ENCODE data around the gene DOK4.
A peak's percentile ranks its signal among the peaks of the same experiment; 100 is the strongest.
"Not testable (repeated sequence)": the region's sequence is repeated elsewhere in the genome, so short reads cannot be mapped to it uniquely, and the experiment has no call there.

Gene DOK4

DNA sequence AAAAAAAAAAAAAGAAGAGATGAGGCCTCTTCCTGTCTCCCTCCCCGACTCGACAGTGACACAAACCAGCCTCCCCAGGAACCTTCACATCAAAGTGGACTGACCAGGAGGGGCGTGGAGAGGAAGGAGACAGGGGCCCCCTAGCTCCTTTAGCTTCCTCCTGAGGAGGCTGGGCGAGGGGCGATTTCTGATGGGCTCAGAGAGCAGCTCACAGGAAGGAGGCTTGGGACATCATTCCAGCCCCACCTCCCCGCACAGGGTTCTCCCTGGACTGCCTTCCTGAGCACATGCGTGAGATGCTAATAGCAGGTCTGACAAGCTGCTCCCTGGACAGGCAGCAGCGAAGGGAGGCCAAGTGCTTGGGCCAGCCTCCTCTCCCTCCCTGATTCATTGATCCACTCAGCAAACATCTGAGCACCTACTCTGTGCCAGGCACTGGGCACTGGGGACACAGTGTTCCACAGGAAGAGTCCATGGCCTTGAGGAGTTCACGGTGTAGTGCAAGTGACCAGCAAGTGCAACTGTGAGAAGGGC is 14.4 kb upstream of the DOK4 start:
- no peak for DNase-seq

DNA sequence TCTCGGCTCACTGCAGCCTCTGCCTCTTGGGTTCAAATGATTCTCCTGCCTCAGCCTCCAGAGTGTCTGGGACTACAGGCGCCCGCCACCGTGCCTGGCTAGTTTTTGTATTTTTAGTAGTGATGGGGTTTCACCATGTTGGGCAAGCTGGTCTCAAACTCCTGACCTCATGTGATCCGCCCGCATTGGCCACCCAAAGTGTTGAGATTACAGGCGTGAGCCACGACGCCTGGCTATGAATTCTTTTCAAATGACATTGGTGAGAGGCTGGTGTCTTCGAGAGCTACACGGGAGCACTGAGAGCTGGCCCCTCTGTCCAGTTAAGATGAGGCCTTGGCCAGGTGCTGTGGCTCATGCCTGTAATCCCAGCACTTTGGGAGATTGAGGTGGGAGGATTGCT is 13.6 kb upstream of the DOK4 start:
- not testable (repeated sequence) for DNase-seq

DNA sequence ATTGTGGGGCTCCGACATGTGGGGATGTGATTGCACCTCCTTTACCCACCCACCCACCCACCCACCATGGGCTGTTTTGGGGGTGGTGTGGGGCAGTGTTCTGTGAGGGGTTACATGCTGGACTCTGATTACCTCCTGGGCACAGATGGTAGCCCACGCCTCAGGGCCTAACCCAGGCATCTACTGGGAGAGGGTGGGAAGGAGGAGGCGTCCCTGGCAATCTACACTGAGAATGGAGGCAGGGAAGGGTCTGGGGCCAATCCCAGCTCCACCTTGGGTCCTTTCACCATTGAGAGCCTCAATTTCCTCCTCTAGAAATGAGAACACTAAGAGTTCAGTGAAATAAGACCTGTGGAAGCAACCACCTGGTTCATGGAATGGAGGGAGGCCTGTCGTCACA is 11.7 kb upstream of the DOK4 start:
- DNase-seq = no peak

DNA sequence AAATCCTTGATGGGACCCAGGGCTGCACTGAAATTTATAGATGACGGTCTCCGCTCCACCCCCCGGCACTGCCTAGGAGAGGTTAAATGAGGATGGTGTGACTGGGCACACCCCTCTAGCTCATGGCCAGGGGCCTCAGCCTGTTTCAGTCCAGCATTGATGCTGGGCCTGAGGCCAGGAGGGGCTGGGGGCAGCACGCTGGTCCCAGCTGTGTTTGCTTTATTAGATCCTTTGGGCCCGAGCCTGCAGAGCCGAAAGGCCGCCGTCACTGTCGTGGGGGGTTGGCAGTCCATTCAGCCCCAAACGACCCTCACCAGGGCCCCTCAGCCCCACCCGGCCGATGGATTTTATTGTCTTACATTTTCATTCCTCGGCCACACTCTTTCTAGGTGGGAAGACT is 10.8 kb upstream of the DOK4 start:
- DNase-seq = no peak

DNA sequence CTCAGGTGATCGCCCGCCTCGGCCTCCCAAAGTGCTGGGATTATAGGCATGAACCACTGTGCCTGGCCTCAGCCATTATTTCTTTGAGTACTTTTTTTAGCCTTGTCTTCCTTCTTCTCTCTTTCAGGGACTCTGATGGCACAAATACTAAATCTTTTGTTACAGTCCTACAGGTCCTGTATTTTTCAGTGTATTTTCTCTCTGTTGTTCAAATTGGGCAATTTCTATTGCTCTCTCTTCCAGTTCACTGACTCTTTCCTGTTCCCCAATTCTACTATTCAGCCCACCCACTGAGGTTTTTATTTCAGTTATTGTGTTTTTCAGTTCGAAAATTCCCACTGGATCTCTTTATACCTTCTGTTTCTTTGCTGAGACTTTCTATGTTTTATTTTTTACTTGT is 7.5 kb upstream of the DOK4 start:
- DNase-seq = no peak

DNA sequence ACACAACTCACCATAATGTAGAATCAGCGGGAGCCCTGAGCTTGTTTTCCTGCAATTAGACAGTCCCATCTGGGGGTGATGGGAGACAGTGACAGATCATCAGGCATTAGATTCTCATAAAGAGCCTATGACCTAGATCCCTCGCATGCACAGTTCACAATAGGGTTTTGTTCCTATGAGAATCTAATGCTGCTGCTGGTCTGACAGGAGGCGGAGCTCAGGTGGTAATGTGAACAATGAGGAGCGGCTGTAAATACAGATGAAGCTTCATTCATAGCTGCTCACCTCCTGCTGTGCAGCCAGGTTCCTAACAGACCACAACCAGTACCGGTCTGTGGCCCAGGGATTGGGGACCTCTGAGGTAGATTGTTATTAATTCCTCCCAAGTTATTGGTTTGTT is 2.9 kb upstream of the DOK4 start:
- no peak for DNase-seq

DNA sequence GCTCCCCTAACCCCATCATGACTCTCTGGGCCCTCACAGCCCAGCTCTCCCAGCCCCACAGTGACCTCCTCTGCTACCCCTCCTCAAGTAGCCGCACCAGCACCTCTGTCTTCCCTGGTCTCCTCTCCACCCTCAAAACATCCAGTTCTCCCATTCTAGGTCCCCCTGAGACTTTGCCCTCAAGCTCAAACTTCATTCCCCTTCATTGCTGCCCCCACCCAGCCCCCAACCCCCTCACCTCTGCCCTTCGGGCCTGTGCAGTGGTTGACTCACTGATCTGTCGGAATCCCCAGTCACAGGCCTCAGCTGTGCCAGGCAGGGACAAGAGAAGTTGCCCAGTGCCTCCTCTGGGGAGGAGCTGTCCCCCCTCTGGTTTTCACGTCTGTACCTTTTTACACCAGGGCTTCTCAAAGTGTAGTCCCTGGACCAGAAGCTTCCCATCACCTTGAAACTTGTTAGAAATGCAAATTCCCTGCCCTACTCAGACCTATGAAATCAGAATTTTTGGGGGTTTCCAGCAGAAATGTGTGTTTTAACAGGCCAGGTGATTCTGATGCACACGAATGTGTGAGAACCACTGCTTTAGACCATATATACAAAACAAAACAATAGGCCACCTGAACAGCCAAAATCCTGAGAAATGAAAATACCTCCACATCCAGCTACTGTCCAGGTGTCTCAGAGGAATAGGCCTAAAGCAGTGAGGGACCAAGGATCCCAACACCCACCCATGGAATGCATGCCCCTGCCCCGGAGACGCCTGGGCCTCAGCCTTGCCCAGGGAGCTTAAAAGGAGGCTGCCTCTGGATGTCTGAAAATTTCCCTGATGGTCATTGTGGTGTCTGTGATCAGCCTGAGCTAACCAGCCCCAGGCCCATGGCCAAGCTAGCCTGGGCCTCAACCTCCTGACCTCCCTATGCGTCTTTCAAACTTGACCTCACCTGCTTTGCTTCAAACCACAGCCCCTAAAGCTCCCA is 853 bp upstream of the DOK4 start:
- no peak for DNase-seq

DNA sequence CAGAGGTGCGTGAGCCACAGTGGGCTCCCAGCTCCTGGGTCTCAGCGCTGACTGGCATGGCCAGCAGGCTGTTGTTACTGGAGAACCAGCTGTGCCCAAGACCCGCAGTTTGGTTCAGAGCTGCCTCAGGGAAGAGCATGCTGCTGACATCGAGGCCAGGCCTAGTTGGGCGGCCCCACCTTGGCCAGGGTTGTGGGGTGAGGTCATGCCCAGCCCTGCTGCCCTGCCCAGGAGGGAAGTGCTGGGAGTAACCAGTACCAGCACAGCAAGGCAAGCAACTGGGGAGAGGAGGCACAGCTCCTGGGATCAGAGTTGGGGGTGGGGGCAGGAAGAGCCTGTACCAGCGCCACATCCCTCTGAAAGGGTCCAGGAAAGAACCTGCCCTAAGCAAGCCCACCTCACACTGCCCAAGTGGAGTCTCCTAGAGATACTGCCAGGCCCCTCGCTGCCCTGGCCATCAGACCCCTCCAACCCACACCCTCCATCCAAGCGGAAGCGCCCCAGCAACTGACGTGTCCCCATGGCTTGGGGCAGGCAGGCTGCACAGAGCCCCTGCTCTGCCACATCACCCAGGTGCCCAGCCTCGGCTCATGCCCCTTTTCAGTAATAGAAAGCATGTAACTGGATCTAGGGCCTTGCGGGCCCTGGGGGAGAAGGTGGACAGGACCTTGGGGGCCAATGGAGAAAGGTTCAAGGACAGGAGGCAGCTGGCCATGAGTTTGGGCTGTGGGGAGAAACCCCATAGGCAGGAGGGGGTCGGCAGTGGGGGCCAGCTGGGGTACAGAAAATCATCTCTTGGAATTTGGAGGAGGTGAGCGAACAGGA is 990 bp downstream of the DOK4 start:
- DNase-seq = no peak

DNA sequence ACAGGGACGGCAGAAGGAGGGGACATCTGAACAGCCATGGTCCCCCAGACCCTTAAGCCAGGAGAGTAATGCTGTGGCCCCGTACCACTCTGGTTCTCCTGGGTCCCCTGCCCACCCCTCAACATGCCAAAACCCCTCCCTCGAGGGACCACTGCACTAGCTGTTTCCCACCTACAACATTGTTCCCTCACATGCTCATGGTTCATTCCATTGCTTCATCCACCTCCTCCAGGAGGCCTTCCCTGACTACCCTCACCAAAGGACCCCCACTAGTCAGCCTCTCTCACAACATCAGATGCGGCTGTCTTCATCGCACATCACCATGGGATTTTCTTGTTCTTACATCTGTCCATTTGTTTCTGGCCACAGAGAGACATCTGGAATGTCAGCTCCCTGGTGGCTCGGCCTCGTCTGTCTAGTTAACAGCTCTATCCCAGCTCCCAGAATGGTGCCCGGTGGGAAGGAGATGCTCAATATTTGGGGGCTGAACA is 1.7 kb downstream of the DOK4 start:
- DNase-seq = no peak

DNA sequence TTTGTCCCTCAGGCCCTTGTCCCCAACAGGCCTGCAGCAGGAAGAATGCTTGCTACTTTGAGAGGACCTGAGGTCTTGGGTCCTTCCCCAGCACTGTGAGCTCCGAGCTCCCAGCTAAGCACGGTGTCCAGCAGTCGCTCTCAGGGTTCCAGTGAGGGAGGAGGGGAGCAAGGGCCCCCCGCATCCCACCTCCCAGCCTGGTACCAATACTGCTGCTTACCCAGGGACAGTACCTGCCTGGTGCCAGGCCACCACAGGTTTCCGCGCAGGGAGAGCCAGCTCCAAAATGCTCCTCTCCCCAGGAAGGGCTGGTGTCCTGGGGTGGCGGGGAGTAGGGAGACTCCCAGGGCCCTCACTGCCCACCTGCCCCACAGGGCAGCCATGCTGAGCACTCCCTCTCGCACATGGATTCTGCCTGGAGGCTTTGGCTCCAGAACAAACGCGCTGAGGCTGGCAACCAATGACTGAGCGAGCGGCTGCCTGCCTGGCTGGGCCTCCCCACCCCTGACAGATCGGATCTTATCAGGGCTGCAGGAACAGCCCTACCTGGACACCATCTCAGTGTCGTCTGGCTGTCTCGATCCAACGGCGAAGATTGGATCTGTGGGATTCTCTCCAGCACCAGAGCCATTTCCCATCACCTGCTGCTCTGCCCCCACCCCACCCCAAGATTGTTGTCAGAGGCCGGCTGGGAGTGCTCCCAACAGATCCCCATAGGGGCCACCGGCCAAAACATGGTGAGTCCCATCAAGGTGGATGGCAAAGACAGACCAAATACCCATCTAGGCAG is 2.4 kb downstream of the DOK4 start:
- peak; percentile 28 to 73 for DNase-seq

DNA sequence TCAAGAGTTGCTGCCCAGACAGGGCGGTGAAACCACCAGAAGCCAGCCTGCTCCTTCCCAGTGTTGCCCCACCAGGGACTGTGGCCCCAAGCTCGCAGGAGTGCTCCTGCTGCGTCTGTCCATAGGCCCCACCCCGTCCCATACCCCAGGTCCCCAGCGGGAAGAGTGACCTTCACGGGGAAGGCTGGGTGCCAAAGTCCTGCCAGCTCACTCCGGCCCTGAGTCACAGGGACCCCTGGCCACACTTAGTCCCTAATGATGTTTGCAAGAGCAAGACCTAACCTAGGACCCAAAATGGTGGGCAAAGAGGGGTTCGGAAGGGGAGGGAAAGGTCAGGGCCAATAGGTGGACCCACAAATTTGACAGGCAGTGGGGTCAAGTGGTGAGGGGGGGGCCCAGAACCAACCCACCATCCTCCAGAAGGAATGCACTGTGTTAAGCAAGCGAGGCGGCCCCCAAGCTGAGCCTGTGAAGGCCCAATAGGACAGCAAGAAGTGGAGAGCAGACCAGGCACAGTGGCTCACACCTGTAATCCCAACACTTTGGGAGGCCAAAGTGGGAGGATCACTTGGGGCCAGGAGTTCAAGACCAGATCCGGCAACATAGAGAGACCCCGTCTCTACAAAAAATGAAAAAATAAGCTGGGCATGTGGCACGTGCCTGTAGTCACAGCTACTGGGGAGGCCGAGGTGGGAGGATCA is 3.3 kb downstream of the DOK4 start:
- DNase-seq = no peak

DNA sequence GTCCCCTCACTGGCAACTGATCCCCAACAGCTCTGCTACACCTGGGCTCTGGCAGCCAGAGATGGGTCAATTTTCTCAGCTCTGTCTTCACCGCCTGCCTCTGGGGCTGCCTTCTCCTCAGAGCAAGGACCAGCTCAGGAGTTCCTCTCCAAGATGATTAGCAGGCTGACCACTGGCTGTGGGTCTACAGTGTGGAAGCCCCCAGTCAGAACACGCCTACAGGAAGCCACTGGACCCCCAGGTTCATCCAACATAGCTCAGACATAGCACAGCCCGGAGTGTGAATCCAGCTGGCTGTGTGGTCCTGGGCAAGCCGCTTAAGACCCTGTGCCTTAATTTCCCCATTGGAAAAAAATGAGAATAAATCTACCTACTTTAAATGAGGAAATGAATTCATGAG is 4.9 kb downstream of the DOK4 start:
- DNase-seq = no peak

DNA sequence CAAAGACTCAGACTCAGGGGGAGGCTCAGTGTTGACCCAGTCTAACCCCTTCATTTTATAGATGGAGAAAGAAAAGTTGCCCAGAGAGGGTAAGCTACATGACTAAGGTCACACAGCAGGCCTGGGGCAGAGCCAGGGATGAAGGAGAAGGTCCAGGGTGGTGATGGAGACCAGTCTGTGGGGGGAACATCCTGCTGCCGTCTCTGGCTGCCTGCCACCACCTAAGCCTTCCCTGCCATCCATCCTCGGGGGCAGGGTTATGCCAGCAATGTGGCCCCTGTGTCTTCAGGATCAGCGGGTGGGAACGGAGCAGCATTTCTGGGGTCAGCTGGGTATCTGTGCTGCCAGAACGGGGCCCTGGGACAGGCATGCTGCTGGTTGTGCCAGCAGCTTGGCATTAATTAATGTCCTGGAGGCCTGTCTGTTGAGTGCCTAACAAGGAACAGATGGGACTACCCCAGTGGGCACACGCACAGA is 5.5 kb downstream of the DOK4 start:
- peak in 1 of 2 experiments; percentile 23 for DNase-seq

DNA sequence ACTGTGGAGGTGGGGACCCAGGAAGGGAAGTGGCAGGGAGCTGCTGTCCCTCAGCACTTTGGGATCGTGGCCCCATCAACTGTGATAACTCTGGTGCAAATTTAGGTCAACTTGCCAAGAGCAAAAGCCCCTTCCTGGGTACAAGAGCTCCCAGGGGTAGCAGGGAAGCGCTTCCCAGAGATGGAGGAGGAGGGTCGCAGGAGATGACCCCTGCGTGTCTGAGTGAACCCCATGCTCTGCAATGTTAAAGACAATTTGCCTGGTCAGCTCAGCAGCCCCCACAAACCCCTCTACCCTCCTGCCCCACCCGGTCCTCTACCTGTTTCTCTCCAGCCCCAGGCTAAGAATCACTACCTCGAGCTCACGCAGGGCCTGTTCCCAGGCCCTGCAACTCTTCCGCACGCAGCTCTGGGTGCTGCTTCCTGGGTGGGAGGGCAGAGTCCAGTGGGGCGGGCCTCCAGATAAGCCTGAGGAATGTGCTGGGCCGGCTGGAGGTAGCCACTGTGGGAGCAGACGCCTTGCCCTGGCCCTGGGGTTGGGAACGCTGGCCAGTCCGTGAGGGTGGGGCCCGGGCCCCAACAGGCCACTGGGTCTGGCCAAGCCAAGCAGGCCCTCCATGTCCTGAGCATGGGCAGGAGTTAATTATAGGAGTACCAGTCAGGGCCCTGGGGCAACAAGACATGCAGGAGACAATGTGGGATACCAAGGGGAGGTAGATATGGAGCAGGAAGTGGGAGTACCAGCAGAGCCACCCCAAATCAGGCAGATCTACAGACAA is 6.1 kb downstream of the DOK4 start:
- DNase-seq = no peak

DNA sequence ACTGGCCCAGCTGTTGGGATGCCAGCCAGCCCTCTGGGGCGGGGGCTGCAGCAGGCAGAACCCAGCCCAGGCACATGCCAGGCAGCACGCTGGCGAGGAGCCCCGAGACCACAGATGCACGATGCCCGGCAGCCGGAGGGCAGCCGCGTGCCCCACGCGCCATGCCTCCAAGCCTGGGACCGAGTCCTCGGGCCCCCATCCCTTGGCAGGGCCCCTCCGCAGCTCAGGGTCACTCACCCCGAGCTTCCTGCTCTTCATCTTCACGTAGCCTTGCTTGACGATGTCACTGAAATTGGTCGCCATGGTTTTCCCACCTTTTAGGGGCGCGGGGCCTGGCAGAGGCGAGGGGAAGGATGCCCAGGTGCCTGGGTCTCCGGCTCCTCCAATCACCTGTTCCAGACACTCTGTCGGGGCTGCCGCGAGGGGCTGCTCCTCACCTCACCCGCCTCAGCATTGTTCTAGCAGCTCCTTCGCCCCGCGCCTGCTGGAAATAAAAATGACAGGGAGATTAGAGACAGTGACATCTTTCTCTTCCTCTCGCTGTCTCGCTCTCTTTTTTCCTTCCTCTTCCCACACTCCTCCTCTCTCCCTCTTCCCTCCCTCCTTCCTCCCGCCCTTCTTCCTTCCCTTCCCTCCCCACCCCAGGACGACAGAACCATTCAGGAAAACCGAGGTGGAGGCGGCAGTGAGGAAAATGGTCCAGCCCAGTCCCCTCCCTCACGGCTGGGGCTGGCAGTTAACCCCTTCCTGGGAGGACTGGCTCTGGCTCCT is 6.9 kb downstream of the DOK4 start:
- DNase-seq = no peak

DNA sequence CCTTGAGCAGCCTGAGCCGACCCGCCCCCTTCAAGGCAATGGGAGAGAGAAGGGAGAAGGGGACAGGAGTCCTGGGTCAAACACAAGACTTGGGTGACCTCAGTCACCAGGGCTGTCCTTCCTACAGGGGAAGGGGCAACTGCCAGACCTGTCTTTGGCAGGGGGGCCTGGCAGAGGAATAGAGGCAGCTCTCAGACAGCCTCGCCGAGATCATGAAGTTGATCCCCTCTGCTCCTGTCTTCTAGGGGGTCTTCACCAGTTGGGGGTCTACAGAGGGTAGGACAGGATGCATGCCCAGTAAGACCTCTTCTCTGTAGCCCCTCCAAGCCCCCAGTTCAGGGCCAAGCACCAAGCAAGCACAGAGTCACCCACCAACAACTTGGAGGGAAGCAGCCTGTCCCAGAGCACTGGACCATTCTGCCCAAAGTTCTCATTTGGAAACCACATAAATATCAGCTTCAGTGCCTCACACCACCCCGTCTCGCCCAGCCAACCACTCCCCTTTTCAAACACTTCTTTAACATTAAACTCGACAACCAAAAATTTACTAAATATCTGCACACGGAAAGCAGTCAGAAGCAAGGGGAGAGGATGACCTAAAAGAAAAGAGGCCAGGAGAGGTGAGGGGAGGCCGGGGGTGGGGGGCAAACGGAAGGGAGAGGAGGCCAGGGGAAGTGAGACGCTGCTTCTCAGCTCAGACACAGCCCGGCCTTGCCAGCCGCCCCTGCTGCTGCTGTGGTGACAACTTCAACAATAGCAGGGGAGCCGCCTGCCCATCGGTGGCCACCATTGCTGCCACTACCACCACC is 7.7 kb downstream of the DOK4 start:
- no peak for DNase-seq

DNA sequence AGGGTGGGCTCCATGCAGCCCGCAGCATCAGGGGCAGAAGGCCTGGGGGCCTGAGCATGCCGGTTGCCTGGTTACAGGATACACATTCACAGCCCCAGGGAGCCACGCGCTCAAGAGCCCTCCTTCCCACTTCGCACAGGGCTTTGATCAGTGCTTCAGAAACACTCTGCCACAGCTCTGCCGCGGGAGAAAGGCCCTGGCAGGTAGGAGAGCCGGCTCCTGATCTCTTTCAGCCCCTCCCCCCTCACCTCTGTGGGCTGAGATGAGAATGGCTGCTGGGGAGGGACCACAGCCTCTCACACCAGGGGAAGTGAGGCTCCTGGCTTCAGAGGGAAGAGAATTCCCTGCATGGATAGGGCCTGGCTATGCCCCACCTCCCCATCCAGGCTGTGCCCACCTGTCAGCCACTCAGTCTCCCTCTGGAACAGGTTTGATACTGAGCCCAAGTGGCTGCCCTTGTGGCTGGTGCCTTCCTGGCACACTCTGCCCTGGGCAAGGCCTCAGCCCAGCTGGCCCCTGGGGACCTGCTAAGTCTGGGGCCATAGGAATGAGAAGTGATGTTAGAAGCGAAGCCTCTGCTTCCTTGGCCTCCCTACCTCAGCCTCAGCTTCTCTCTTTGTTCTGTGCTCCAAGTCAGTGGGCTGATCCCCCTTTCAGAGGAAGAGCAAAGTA is 8.6 kb downstream of the DOK4 start:
- no peak for DNase-seq

DNA sequence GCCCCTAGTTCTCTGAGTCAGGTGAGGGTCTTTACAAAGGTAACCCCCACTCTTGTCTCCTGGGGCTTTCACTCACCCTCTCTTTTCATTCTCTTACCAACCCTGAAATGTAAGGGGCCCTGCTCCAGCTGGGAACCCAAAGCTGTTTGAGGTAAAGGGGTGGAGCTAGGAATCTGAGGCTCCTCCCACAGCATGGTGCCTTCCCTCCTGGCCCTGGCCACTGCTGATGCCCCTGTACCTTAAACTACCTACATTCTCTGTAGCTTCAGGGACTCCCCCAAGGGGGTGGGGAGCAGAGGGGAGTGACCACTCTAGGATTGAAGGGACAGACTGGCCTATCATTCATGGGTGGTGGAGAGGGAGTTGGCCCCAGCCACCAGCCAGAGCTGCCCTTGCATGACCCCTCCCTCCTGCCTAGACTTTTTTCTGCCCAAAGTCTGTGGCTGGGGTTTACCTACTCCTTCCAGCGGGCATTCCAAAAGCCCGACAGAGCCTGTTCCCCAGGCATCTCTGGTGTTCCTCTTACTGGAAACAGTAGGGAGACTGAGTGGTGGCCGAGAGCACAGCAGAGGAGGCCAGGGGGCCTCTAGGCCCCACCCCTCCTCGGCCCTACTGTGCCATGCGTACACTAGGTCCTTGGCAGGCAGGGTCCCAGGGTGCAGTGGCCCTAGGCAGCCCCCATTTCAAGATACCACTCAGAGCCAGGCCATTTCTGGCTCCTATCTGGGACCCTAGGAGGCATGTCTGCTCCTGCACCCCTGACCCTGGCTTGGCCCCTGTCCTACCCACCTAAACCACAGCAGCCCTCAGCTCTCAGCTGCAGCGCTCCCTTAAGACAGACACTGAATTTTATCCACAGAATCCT is 9.5 kb downstream of the DOK4 start:
- DNase-seq = no peak

Measured in cerebellar nuclear complex (tissue), 1 donor.